Type B pancreatic cell (in vitro differentiated cells): Measurements from ENCODE around the gene CLGN. TPM values are rescaled to one million over a fixed set of nuclear protein-coding genes. Genes with fewer than 3 reads are reported as not detected.
A peak's percentile ranks its signal among the peaks of the same experiment; 100 is the strongest.

Experiments used
- DNase-seq: peaks from one replicate; pipeline ENCODE4 v3.0.0; 2021; ENCODE audit warnings: mixed read lengths; ENCODE audit not compliant: unreplicated experiment; ENCODE audit errors: extremely low spot score
- H3K27ac Mint-ChIP-seq: 2 replicates; pipeline ENCODE4 v1.8.0; 2021; ENCODE audit warnings: mild to moderate bottlenecking, mixed read lengths
- H3K27me3 Mint-ChIP-seq: 2 replicates; pipeline ENCODE4 v1.8.0; 2021; ENCODE audit warnings: mixed read lengths
- H3K36me3 Mint-ChIP-seq: 2 replicates; pipeline ENCODE4 v1.8.0; 2021; ENCODE audit warnings: mixed read lengths
- H3K4me1 Mint-ChIP-seq: one replicate; pipeline ENCODE4 v1.8.0; 2021; ENCODE audit warnings: mixed read lengths; ENCODE audit not compliant: unreplicated experiment
- H3K4me3 Mint-ChIP-seq: 2 replicates; pipeline ENCODE4 v1.8.0; 2021; ENCODE audit warnings: mild to moderate bottlenecking, mixed read lengths
- H3K9me3 Mint-ChIP-seq: 2 replicates; pipeline ENCODE4 v1.8.0; 2021; ENCODE audit warnings: mixed read lengths
- CTCF ChIP-seq: fragments of 200-600 bp; sonication (generic); conservative IDR thresholded peaks from 2 replicates; pipeline ENCODE4 v1.5.0; 2021; ENCODE audit warnings: antibody characterized with exemption, mild to moderate bottlenecking
- total RNA-seq: library from RNA; stranded (reverse); gene quantifications from 2 replicates; pipeline ENCODE4 v1.2.1, GENCODE V29; 2021; ENCODE audit warnings: low replicate concordance

Gene CLGN
- total RNA-seq, 1 donor from 2014 or later, result 6.4 TPM

GRCh38 chr4:140363051-140363450 is 64.4 kb downstream of the CLGN start:
- Mint-ChIP-seq H3K27me3 (no peaks in the 10 kb centered on the region), H3K27ac (peak overlapping the region; percentile 40), H3K36me3 (no peaks in the 10 kb centered on the region), H3K4me1 (no peaks in the 10 kb centered on the region), H3K4me3 (no peak overlapping the region), H3K9me3 (no peaks in the 10 kb centered on the region)
- DNase-seq, result no peak
- TF ChIP-seq CTCF, result no peak

- H3K4me3 Mint-ChIP-seq, result no peak overlapping the region
These were observed 66.3 kb downstream of the CLGN start for GRCh38 chr4:140361099-140361498.

GRCh38 chr4:140359562-140360427 is 67.7 kb downstream of the CLGN start:
- no peak overlapping the region for H3K4me3 Mint-ChIP-seq
- H3K27ac Mint-ChIP-seq, result no peak overlapping the region
- peak; percentile 92 for TF ChIP-seq CTCF

More at GRCh38 chr4:140361099-140361498, 66.3 kb downstream of the CLGN start:
- no peaks in the 10 kb centered on the region for H3K4me1 Mint-ChIP-seq
- no peak overlapping the region for H3K27ac Mint-ChIP-seq
- DNase-seq, result no peak
- H3K27me3 Mint-ChIP-seq, result peaks cover 4% of the 10 kb centered on the region
- no peaks in the 10 kb centered on the region for H3K9me3 Mint-ChIP-seq
- no peaks in the 10 kb centered on the region for H3K36me3 Mint-ChIP-seq
- TF ChIP-seq CTCF, result no peak

GRCh38 chr4:140358281-140358680 is 69.2 kb downstream of the CLGN start:
- no peak overlapping the region for H3K27ac Mint-ChIP-seq
- no peak overlapping the region for H3K4me3 Mint-ChIP-seq
- peaks cover 4% of the 10 kb centered on the region for H3K27me3 Mint-ChIP-seq
- no peaks in the 10 kb centered on the region for H3K36me3 Mint-ChIP-seq
- H3K9me3 Mint-ChIP-seq, result no peaks in the 10 kb centered on the region
- DNase-seq, result no peak
- H3K4me1 Mint-ChIP-seq, result no peaks in the 10 kb centered on the region
- TF ChIP-seq CTCF, result no peak

More at GRCh38 chr4:140359562-140360427, 67.7 kb downstream of the CLGN start:
- no peak for DNase-seq
- Mint-ChIP-seq H3K4me1 (no peaks in the 10 kb centered on the region), H3K27me3 (peaks cover 4% of the 10 kb centered on the region), H3K36me3 (no peaks in the 10 kb centered on the region), H3K9me3 (no peaks in the 10 kb centered on the region)

- H3K4me3 Mint-ChIP-seq, result no peak overlapping the region
- no peak for DNase-seq
- H3K9me3 Mint-ChIP-seq, result no peaks in the 10 kb centered on the region
- peaks cover 4% of the 10 kb centered on the region for H3K27me3 Mint-ChIP-seq
- TF ChIP-seq CTCF, result no peak
- H3K4me1 Mint-ChIP-seq, result no peaks in the 10 kb centered on the region
- H3K27ac Mint-ChIP-seq, result no peak overlapping the region
- no peaks in the 10 kb centered on the region for H3K36me3 Mint-ChIP-seq
These were observed 69.6 kb downstream of the CLGN start for GRCh38 chr4:140357868-140358267.
